Activated CD8-positive, alpha-beta T cell treated with anti-CD3 and anti-CD28 coated beads, Interleukin-2, amount 10 ng/mL, durations not matched to agents 7 days and 5 days (primary cell): ENCODE measurements around the gene CDKN2B-AS1. TPM values are rescaled to one million over a fixed set of nuclear protein-coding genes. Genes with fewer than 3 reads are reported as not detected.
A peak's percentile ranks its signal among the peaks of the same experiment; 100 is the strongest.

Source experiments
- ATAC-seq: fragments of 150-1000 bp; cut with Tn5 transposase; one replicate; pipeline ENCODE4 v1.10.0; 2021; ENCODE audit warnings: moderate library complexity
- CTCF ChIA-PET: fragments of 350-600 bp; sonication (Branson Sonifier 250); formaldehyde crosslinking; loops from one replicate; lab custom pipeline; 2021; ENCODE audit warnings: antibody characterized with exemption; lab: Charles Lee
- POLR2A ChIA-PET: fragments of 350-600 bp; sonication (Branson Sonifier 250); formaldehyde crosslinking; loops from one replicate; lab custom pipeline; 2021; ENCODE audit warnings: antibody characterized with exemption; lab: Charles Lee
- DNase-seq: peaks from one replicate; pipeline ENCODE4 v3.0.0-alpha.2; 2020
- H3K27ac Mint-ChIP-seq: one replicate; pipeline ENCODE4 v1.8.0; 2021; ENCODE audit warnings: mild to moderate bottlenecking, mixed read lengths
- H3K27me3 Mint-ChIP-seq: one replicate; pipeline ENCODE4 v1.8.0; 2021; ENCODE audit warnings: low read depth, mixed read lengths
- H3K36me3 Mint-ChIP-seq: one replicate; pipeline ENCODE4 v1.8.0; 2021; ENCODE audit warnings: low read depth, mixed read lengths
- H3K4me1 Mint-ChIP-seq: one replicate; pipeline ENCODE4 v1.8.0; 2021; ENCODE audit warnings: low read depth, mixed read lengths
- H3K4me3 Mint-ChIP-seq: one replicate; pipeline ENCODE4 v1.8.0; 2021; ENCODE audit warnings: mild to moderate bottlenecking, mixed read lengths
- H3K9me3 Mint-ChIP-seq: one replicate; pipeline ENCODE4 v1.8.0; 2022; ENCODE audit warnings: mixed read lengths; ENCODE audit not compliant: insufficient read depth
- total RNA-seq, 2 experiments: library from RNA; stranded (reverse); gene quantifications; one replicate each; pipeline ENCODE4 v1.2.3, GENCODE V29; 2021

CDKN2B-AS1 gene
- total RNA-seq, 2 experiments from 2014 or later, result 6.4 to 6.9 TPM

DNA sequence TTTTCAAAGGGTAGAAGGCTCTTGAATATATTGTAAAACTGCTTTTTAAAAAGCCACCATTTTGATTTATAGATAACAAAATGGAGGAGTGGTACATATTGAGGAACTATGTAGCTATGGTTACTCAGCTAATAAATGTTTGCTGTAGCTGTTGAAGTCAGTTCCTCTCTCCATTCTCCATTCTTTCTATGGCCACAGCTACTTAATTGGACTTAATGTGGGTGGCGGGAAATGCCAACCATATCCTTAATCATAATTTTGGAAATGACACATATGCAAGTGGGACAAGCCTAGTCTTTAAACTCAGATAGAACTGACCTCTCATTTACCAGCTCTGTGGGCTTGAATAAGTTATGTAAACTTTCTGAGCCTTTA lies 11.0 kb upstream of the CDKN2B-AS1 start:
- peaks cover 13% of the 10 kb centered on the region for H3K4me1 Mint-ChIP-seq
- DNase-seq (no peak), ATAC-seq (no peak)
- CTCF ChIA-PET, result interaction anchor here (1.0 to 2.7 kb wide), 4 partner anchors 25 to 170 kb away, joined by 3 to 16 read pairs (median 6); partner anchors contain the start of gene CDKN2B
- no peak overlapping the region for H3K4me3 Mint-ChIP-seq
- H3K9me3 Mint-ChIP-seq, result no peaks in the 10 kb centered on the region
- peaks cover 16% of the 10 kb centered on the region for H3K36me3 Mint-ChIP-seq
- H3K27me3 Mint-ChIP-seq, result peaks cover 72% of the 10 kb centered on the region
- no peak overlapping the region for H3K27ac Mint-ChIP-seq
- POLR2A ChIA-PET, result interaction anchor here (1.1 kb wide), 1 partner anchor 10 kb away, joined by 3 read pairs; no protein-coding TSS in a partner anchor

DNA sequence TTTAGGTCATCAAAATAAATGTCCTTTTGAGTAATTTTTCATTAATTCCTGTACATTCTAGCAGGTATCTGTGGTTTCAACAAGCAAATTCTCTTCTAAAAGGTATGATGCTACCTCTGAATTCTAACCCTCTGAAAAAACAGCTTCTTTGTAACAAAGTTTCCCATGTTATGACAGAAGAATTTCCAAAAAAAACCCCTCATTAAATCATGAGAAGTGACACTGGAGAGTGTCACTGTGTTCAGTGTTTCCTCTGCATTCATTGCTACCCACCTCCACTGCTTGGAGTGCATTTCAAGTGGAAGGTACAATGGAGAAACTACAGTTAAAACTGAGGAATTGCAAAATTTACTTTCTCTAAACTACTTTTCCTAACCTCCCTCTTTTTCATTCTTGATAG lies 10.5 kb upstream of the CDKN2B-AS1 start:
- ATAC-seq (no peak), DNase-seq (no peak)
- no peak overlapping the region for H3K27ac Mint-ChIP-seq
- ChIA-PET CTCF (interaction anchor here (0.9 to 2.7 kb wide), 4 partner anchors 25 to 170 kb away, joined by 3 to 16 read pairs (median 6); partner anchors contain the start of gene CDKN2B), POLR2A (interaction anchor here (1.1 kb wide), 1 partner anchor 10 kb away, joined by 3 read pairs; no protein-coding TSS in a partner anchor)
- peaks cover 17% of the 10 kb centered on the region for H3K36me3 Mint-ChIP-seq
- peaks cover 70% of the 10 kb centered on the region for H3K27me3 Mint-ChIP-seq
- no peak overlapping the region for H3K4me3 Mint-ChIP-seq
- H3K4me1 Mint-ChIP-seq, result peaks cover 11% of the 10 kb centered on the region
- H3K9me3 Mint-ChIP-seq, result no peaks in the 10 kb centered on the region

DNA sequence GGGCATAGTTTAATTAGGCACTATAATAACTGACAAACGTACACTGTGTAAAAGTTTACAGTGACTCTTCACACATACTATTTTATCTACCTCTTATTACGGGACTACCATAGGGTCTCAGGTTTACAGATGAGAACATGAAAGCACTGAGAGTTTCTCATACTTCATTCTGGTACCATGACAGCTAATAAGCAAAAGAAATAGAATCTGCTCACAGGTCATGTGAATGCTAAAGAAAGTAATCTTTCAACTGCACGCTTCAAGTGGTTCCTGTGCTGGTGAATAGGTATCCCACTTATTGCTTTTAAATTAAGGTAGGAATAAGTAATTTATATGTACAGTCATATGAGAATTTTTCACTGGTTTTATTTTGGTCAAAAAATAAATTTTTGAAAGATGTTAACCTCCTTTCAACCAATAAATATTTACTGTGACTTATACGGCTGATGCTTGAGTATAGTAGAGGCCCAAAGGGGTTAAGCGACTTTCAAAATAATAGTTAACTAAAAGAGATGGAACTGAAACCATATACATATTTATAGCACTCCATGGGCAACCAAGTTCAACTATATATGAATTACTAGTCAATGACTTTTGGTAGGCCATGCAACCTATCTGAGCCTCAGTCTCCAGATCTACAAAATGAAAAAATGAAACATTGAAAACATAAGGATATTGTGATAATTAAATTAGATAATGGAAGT lies 8.5 kb upstream of the CDKN2B-AS1 start:
- Mint-ChIP-seq H3K36me3 (peaks cover 31% of the 10 kb centered on the region), H3K9me3 (peaks cover 3% of the 10 kb centered on the region), H3K27ac (no peak overlapping the region), H3K4me1 (peaks cover 23% of the 10 kb centered on the region), H3K27me3 (peaks cover 70% of the 10 kb centered on the region), H3K4me3 (no peak overlapping the region)
- DNase-seq, result no peak
- no peak for ATAC-seq
- ChIA-PET CTCF (interaction anchor here (0.6 to 1.6 kb wide), 9 partner anchors 8 to 174 kb away, joined by 3 to 8 read pairs (median 4); partner anchors contain the start of gene CDKN2B), POLR2A (interaction anchor here (1.5 kb wide), 1 partner anchor 9 kb away, joined by 5 read pairs; no protein-coding TSS in a partner anchor)

DNA sequence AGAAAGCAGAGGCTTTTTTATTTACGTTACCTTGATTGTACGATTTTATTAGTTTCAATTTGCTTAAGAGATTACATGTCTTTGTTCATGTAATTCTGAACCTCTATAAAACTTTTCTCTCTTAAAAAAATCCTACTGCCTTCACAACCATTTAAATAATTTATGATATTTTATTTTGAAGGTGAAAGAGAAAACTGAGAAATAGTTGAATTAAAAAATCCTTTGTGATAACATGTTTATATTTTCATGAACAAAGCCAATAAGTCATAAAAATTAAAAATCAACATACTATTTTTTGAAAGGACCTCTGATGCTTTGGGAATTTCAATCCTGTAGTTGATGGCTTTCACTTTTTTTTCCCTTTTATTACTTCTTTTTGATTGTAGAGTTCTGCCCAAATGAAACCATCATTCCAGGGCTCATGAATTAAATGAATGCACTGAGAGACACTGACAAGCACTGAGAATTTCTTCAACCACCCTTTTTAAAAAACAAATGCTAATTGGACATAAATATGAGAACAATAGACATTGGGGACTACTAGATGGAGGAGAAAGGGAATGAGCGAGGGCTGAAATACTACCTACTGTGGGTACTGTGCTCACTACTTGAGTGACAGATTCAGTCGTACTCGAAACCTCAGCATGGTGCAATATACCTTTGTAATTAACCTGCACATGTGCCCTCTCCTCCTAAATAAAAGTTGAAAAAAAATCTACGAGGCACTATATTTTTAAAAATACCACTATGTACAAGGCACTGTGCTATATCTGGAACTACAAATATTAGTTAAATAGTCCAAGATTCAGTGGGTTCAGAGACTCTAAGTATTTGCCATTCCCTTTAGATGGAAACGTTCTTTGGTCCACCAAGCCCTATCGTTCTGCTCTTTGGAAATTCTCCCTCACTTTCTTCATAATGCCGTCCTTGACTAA lies 6.3 kb upstream of the CDKN2B-AS1 start:
- H3K9me3 Mint-ChIP-seq, result peaks cover 3% of the 10 kb centered on the region
- peaks cover 32% of the 10 kb centered on the region for H3K4me1 Mint-ChIP-seq
- POLR2A ChIA-PET, result no interaction called here
- no peak overlapping the region for H3K27ac Mint-ChIP-seq
- DNase-seq (no peak), ATAC-seq (no peak)
- CTCF ChIA-PET, result interaction anchor here (0.9 to 1.2 kb wide), 3 partner anchors 19 to 20 kb away, joined by 3 to 4 read pairs (median 4); partner anchors contain the start of gene CDKN2B
- no peak overlapping the region for H3K4me3 Mint-ChIP-seq
- peaks cover 52% of the 10 kb centered on the region for H3K27me3 Mint-ChIP-seq
- peaks cover 41% of the 10 kb centered on the region for H3K36me3 Mint-ChIP-seq

DNA sequence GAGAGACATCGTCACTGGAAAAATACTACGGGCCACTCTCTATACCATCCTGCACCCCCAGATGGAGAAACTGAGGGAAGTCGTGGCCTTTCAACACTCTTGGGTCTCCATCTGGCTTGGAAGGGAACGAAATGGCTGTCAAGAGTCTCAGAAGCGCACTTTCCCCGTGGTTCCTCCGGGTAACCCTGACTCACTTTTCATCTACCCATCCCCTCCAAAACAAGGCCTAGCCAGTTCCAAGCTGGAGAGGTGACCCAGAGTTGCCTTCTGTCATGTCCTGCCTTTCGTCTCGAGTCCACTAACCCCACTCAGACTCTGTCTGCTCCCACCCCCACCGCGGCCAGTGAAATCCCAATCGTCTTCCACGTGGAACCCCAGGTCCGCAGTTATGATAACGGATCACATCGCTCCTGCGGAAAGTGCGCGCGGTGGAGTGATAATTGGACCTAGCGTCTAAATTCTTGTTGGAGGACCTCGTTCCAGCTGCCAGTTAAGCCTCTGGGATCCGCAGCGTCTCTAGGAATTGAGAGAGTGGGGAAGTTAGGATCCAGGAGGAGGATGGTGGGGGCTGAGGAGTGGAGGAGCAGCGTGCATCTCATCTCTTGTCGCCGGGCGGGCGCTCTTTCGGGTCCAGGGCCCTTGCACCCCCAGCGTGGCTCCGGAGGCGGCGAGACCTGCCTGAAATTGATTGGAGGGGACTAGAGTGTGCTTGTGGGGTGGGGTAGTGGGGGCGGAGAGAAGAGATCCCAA lies 5.0 kb upstream of the CDKN2B-AS1 start:
- Mint-ChIP-seq H3K36me3 (peaks cover 45% of the 10 kb centered on the region), H3K4me1 (peaks cover 36% of the 10 kb centered on the region), H3K4me3 (peak overlapping the region; percentile 15), H3K9me3 (peaks cover 3% of the 10 kb centered on the region), H3K27ac (peak overlapping the region; percentile 60), H3K27me3 (peaks cover 40% of the 10 kb centered on the region)
- ChIA-PET POLR2A (no interaction called here), CTCF (interaction anchor here (0.7 to 1.2 kb wide), 3 partner anchors 16 to 19 kb away, joined by 3 to 4 read pairs (median 3); partner anchors contain the start of gene CDKN2B)
- DNase-seq, result no peak
- no peak for ATAC-seq

DNA sequence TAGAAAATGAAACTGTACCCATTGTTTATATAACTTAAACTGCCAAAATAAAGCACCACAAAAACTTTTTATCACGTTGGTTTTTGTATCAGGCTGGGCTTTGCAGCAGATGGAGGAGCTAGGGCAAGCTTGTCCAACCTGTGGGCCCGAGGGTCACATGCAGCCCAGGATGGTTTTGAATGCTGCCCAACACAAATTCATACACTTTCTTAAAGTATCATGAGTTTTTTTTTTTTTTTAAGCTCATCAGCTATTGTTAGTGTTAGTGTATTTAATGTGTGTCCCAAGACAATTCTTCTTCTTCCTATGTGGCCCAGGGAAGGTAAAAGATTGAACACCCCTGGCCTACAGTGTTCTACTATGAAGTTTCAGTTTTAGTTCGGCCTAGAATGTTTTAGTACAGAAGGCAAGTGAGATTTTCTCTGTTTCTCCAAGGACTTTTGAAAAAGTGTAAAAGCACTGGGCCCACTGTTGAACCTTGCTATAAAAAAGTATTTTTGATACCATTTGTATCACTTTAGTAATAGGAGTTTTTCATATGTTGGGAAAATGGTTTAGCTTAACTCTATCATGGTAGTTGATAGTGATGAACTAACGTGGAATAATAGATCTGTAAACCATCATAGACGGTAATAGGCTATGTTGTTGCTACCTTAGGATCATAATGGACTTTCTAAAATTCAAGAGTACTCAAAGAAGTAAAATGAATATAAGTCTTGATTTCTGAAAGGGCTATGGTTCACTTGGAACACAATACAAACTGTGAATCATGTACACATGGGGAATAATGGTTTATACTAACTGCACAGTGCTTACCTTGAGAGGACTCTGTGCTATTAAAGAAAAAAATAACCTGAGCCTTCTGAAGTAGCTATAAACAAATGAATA lies 3.3 kb upstream of the CDKN2B-AS1 start:
- H3K27me3 Mint-ChIP-seq, result peaks cover 30% of the 10 kb centered on the region
- H3K4me1 Mint-ChIP-seq, result peaks cover 43% of the 10 kb centered on the region
- H3K9me3 Mint-ChIP-seq, result peaks cover 3% of the 10 kb centered on the region
- ChIA-PET CTCF (interaction anchor here (0.6 to 5.4 kb wide), 8 partner anchors 10 to 178 kb away, joined by 3 to 40 read pairs (median 4); partner anchors contain the start of gene CDKN2B), POLR2A (interaction anchor here (0.6 to 1.4 kb wide), 2 partner anchors 20 to 23 kb away, joined by 4 read pairs; no protein-coding TSS in a partner anchor)
- DNase-seq, result no peak
- H3K4me3 Mint-ChIP-seq, result peak overlapping the region; percentile 25
- H3K36me3 Mint-ChIP-seq, result peaks cover 52% of the 10 kb centered on the region
- no peak overlapping the region for H3K27ac Mint-ChIP-seq
- no peak for ATAC-seq

DNA sequence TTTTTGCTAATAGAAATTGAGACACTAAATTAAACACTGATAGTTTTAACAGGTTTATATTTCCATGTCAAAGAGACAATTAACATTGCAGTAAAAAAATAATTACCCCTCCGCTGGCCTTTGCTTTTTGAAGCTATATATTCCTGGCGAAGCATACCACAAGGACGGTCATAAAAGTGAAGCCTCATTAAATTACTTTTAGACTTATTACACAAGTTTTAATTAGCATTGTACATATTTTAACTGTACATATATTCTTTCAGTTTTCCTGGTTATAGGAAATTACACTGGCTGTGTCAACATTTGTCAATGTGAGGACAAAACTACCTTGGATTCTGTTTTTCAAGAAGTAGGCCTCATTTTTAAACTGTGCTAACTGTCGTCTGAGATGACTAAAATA lies 1.6 kb upstream of the CDKN2B-AS1 start:
- H3K36me3 Mint-ChIP-seq, result peaks cover 60% of the 10 kb centered on the region
- DNase-seq, result no peak
- peaks cover 3% of the 10 kb centered on the region for H3K9me3 Mint-ChIP-seq
- CTCF ChIA-PET, result interaction anchor here (0.8 to 5.4 kb wide), 3 partner anchors 13 to 131 kb away, joined by 3 to 40 read pairs (median 4); partner anchors contain the start of gene CDKN2B
- peak overlapping the region; percentile 52 for H3K27ac Mint-ChIP-seq
- POLR2A ChIA-PET, result interaction anchor here (0.7 kb wide), 1 partner anchor 21 kb away, joined by 3 read pairs; no protein-coding TSS in a partner anchor
- no peak for ATAC-seq
- H3K4me1 Mint-ChIP-seq, result peaks cover 45% of the 10 kb centered on the region
- peaks cover 28% of the 10 kb centered on the region for H3K27me3 Mint-ChIP-seq
- H3K4me3 Mint-ChIP-seq, result peak overlapping the region; percentile 94

DNA sequence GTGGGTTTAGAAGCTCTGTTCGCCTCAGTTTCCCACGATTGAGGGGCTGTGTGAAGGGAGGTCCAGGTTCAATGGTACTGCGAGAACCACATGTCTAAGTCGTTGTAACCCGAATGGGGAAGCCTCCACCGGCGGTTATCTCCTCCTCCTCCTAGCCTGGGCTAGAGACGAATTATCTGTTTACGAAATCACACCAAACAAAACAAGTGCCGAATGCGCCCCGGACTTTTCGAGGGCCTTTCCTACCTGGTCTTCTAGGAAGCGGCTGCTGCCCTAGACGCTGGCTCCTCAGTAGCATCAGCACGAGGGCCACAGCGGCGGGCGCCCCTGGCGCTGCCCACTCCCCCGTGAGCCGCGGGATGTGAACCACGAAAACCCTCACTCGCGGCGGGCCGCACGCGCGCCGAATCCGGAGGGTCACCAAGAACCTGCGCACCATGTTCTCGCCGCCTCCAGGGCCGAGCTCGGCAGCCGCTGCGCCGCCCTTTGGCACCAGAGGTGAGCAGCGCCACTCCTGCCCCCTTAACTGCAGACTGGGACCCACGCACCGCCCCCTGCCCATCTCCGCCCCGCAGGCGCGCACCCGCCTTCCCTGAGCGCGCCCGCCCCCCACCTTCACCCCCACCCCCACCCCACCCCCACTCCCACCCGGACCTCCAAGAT lies 567 bp upstream of the CDKN2B-AS1 start, which contains the start of gene CDKN2A:
CDKN2A (minus strand) TSS at position 500 of the 663 bp plus-strand sequence.
- peak; percentile 77 for DNase-seq
- peak; percentile 67 for ATAC-seq
- H3K27ac Mint-ChIP-seq, result peak within 1 kb of the TSS; percentile 97
- peak within 1 kb of the TSS; percentile 94 for H3K4me3 Mint-ChIP-seq
- peaks cover 42% of the 10 kb centered on the region for H3K4me1 Mint-ChIP-seq
- POLR2A ChIA-PET, result interaction anchor here (0.6 to 2.2 kb wide), 4 partner anchors 9 to 86 kb away, joined by 3 to 9 read pairs (median 4); no protein-coding TSS in a partner anchor
- peaks cover 26% of the 10 kb centered on the region for H3K27me3 Mint-ChIP-seq
- CTCF ChIA-PET, result interaction anchor here (0.6 to 5.4 kb wide), 10 partner anchors 14 to 250 kb away, joined by 3 to 40 read pairs (median 4); partner anchors contain the start of gene CDKN2B
- peaks cover 53% of the 10 kb centered on the region for H3K36me3 Mint-ChIP-seq
- H3K9me3 Mint-ChIP-seq, result peaks cover 3% of the 10 kb centered on the region

DNA sequence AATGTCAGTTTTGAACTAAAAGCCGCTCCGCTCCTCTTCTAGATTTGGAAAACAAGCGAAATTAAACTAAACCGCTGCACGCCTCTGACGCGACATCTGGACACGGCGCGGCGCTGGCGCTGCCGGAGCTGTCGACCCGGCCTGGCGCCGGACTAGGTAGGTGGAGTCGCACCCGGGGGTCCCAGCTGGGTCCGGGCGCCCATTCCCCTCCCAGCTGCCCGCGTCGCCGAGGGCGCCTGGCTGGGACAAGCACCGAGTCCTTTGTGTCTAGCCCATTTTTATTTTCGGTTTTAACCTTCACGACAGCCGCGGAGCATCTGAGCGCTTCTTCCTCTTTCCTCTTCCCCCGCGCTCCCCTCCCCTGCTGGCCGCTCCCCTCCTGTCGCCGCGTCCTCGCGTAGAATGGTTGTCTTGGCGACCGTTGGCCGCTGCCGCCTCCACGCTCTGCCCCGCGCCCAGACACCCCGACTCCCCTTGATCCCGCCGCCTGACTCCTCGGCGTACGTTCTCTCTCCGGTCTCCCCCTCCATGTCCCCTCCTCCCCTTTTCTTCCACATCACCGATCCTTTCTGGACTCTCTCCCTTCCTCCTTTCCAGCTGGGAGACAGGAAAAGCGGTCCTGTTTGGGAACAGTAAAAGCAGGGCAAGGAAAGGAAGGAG lies 545 bp downstream of the CDKN2B-AS1 start:
- peak; percentile 82 for ATAC-seq
- H3K36me3 Mint-ChIP-seq, result peaks cover 42% of the 10 kb centered on the region
- ChIA-PET CTCF (interaction anchor here (1.1 to 5.4 kb wide), 7 partner anchors 13 to 249 kb away, joined by 3 to 40 read pairs (median 5); partner anchors contain the start of gene CDKN2B), POLR2A (interaction anchor here (1.0 to 2.2 kb wide), 3 partner anchors 14 to 85 kb away, joined by 3 to 9 read pairs (median 8); no protein-coding TSS in a partner anchor)
- H3K27ac Mint-ChIP-seq, result peak overlapping the region; percentile 97
- peaks cover 35% of the 10 kb centered on the region for H3K4me1 Mint-ChIP-seq
- peak; percentile 93 for DNase-seq
- H3K9me3 Mint-ChIP-seq, result no peaks in the 10 kb centered on the region
- peak overlapping the region; percentile 94 for H3K4me3 Mint-ChIP-seq
- H3K27me3 Mint-ChIP-seq, result peaks cover 22% of the 10 kb centered on the region
